Osteoblast (primary cell): ENCODE results near the gene CCK. TPM values are rescaled to one million over a fixed set of nuclear protein-coding genes. Genes with fewer than 3 reads are reported as not detected.

ENCODE experiments used
- DNase-seq: peaks from one replicate; pipeline ENCODE4 v3.0.0; 2011; ENCODE audit warnings: low spot score, mixed read lengths; ENCODE audit not compliant: insufficient read length; ENCODE audit errors: missing footprints
- H2AFZ ChIP-seq: 2 replicates; pipeline ENCODE4 v1.6.0; 2011; ENCODE audit warnings: mild to moderate bottlenecking, low read length
- H3K27ac ChIP-seq: 2 replicates; pipeline ENCODE4 v1.5.1; 2011; ENCODE audit warnings: mild to moderate bottlenecking, low read depth, low read length, moderate library complexity
- H3K27me3 ChIP-seq: 2 replicates; pipeline ENCODE4 v1.6.0; 2012; ENCODE audit warnings: mild to moderate bottlenecking, control low read depth, inconsistent platforms, low read length, moderate library complexity; ENCODE audit not compliant: insufficient read depth
- H3K36me3 ChIP-seq: 2 replicates; pipeline ENCODE4 v1.5.1; 2011; ENCODE audit warnings: mild to moderate bottlenecking, low read length, control low read depth, moderate library complexity; ENCODE audit not compliant: insufficient read depth
- H3K4me1 ChIP-seq: 2 replicates; pipeline ENCODE4 v1.5.1; 2011; ENCODE audit warnings: mild to moderate bottlenecking, low read length, control low read depth, moderate library complexity; ENCODE audit not compliant: insufficient read depth
- H3K4me2 ChIP-seq: 2 replicates; pipeline ENCODE4 v1.6.0; 2011; ENCODE audit warnings: mild to moderate bottlenecking, low read length; ENCODE audit not compliant: insufficient read depth
- H3K4me3 ChIP-seq: fragments of 200-600 bp; sonication (generic); 3 replicates; pipeline ENCODE4 v1.5.1; 2012; ENCODE audit warnings: mild to moderate bottlenecking, low read length, inconsistent platforms; ENCODE audit not compliant: insufficient read depth
- H3K79me2 ChIP-seq: 2 replicates; pipeline ENCODE4 v1.6.0; 2012; ENCODE audit warnings: mild to moderate bottlenecking, low read length, control low read depth, inconsistent platforms; ENCODE audit not compliant: insufficient read depth
- H3K9me3 ChIP-seq: 2 replicates; pipeline ENCODE4 v1.5.1; 2011; ENCODE audit warnings: low read depth, low read length, control low read depth
- H4K20me1 ChIP-seq: 2 replicates; pipeline ENCODE4 v1.6.0; 2012; ENCODE audit warnings: mild to moderate bottlenecking, low read length, control low read depth; ENCODE audit not compliant: insufficient read depth
- total RNA-seq: library from RNA; depleted of rRNA; stranded (reverse); fragments of >200 nt; gene quantifications from 2 replicates; pipeline ENCODE4 v1.2.3, GENCODE V29; 2012
- TF ChIP-seq, protein P1 (sequence below): IDR thresholded peaks from 2 replicates; pipeline ENCODE4 v1.5.1; 2011; ENCODE audit warnings: mild to moderate bottlenecking, low read depth, low read length, moderate library complexity; ENCODE audit errors: extremely low read depth

CCK gene
- total RNA-seq, 1 donor: not detected

DNA sequence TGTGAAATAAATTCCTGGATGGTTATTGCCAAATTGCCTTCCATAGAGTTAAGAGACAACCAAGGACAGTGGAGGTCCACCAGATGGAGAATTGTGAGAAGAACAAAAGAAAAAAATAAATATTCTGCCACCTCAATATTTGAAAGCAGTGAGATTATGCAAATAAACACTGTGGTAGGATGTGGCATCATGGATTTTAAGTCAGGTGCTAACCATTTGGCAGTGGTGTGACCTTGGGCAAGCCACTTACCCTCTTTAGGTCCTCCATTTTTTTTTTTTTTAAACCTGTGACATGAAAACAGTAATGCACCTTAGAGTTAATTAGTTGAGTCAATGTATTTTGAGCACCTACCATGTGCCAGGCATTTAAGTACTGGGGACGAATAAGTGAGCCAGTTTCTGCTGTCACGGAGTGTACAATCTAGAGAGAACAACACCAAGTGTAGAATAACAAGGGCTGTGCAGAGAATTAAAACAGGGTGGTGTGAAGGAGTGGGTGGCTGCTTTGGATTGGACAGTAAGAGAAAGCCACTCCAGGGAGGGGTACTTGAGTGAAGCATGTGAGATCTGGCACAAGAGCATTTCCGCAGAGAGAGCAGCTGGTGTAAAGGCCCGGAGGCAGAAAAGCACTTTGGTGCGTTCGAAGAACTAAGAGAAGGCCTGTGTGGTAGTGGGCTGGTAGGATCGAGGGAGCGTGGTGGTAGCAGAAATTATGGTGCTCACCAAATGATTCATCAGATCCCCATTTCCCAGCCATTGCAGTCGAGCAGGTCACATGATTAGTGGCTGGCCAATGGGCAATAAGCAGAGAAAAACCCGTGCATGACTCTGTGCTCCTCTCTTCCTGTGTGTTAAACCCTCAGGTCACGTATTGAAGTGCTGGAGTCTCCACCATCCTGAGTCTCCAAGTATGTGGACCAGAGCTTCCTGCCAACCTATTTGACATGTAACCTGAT, 39.2 kb downstream of the CCK start:
- H3K9me3 ChIP-seq: no peaks in the 10 kb centered on the region
- no peak overlapping the region for H3K27ac ChIP-seq
- peaks cover 2% of the 10 kb centered on the region for H3K27me3 ChIP-seq
- no peaks in the 10 kb centered on the region for H4K20me1 ChIP-seq
- H3K36me3 ChIP-seq: peaks cover 27% of the 10 kb centered on the region
- H3K79me2 ChIP-seq: no peaks in the 10 kb centered on the region
- no peak overlapping the region for H2AFZ ChIP-seq
- no peak overlapping the region for H3K4me3 ChIP-seq
- H3K4me1 ChIP-seq: no peaks in the 10 kb centered on the region
- no peak for DNase-seq
- H3K4me2 ChIP-seq: no peak overlapping the region
- TF ChIP-seq, protein P1, sequence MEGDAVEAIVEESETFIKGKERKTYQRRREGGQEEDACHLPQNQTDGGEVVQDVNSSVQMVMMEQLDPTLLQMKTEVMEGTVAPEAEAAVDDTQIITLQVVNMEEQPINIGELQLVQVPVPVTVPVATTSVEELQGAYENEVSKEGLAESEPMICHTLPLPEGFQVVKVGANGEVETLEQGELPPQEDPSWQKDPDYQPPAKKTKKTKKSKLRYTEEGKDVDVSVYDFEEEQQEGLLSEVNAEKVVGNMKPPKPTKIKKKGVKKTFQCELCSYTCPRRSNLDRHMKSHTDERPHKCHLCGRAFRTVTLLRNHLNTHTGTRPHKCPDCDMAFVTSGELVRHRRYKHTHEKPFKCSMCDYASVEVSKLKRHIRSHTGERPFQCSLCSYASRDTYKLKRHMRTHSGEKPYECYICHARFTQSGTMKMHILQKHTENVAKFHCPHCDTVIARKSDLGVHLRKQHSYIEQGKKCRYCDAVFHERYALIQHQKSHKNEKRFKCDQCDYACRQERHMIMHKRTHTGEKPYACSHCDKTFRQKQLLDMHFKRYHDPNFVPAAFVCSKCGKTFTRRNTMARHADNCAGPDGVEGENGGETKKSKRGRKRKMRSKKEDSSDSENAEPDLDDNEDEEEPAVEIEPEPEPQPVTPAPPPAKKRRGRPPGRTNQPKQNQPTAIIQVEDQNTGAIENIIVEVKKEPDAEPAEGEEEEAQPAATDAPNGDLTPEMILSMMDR: no peak

DNA sequence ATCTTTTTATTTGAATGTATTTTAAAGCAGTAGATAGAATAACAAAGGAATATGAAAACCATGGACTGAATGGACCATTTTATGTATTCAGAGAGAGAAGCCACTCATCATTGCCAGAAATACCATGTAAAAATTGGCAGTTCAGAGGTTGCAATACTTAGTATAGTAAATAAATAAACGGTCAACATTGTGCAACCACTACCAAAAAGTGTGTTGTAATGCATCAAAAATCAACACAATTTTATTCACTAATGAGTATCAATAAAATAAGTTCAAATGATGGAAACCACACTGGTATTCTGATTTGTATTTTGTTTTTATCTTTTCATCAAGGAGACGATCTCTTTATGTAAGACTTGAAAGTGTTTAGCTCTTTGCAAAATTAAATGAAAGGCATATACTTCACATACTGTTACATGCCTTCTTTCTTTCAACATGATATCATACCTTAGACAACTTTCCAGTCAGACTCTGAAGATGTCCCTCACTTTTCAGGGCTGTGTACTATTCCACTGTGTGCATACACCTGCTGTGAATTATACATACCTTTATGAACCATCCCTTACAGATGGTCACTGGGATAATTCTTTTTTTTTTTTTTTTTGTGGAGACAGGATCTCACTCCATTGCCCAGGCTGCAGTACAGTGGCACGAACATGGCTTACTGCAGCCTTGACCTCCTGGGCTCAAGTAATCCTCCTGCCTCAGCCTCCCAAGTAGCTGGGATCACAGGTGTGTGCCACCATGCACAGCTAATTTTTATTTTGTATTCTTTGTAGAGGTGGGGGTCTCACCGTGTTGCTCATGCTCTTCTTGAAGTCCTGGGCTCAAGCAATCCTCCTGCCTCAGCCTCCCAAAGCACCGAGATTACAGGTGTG, 40.3 kb downstream of the CCK start:
- H3K36me3 ChIP-seq: peaks cover 29% of the 10 kb centered on the region
- no peaks in the 10 kb centered on the region for H3K9me3 ChIP-seq
- H3K27me3 ChIP-seq: no peaks in the 10 kb centered on the region
- H2AFZ ChIP-seq: no peak overlapping the region
- no peaks in the 10 kb centered on the region for H4K20me1 ChIP-seq
- no peaks in the 10 kb centered on the region for H3K4me1 ChIP-seq
- TF ChIP-seq, protein P1: no peak
- no peak overlapping the region for H3K27ac ChIP-seq
- H3K4me3 ChIP-seq: no peak overlapping the region
- no peaks in the 10 kb centered on the region for H3K79me2 ChIP-seq
- H3K4me2 ChIP-seq: no peak overlapping the region
- no peak for DNase-seq

DNA sequence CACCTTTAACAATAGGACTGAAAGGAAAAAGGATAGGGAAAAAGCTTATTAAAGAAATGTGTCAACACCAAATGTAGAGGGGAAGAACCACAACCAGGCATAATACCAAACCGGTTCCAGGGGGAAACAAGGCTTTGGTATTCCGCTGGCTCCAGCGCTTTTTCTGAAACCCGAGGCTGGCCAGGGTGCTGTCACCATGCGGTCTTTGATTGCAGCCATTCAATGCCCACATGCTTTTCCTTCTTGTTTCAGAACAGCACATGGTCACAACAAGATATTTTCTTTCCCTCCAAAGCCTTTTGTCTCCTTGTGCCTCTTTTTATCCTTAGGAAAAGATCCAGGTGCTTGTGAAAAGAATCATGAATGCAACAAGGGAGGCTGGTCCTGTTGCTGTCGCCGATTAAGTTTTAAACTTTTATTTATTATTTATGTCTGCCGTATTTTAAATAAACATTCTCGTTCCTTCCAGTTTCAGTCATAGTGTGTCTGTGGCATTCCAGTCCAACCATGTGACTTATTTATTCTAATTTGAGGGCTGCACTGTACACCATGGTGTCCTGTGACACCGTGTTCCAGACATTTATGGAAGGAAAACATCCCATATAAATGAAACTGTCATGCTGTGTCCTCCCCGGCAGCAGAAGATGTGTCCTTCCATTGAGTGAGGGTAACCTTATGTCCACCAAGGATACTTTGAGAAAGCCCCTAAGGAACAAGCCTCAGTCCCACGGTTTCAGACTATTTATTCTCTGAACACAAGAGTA, 41.1 kb downstream of the CCK start:
- Histone ChIP-seq H4K20me1 (no peaks in the 10 kb centered on the region), H3K9me3 (no peaks in the 10 kb centered on the region), H3K4me2 (no peak overlapping the region), H3K79me2 (no peaks in the 10 kb centered on the region), H2AFZ (no peak overlapping the region), H3K27me3 (no peaks in the 10 kb centered on the region), H3K27ac (no peak overlapping the region), H3K4me1 (no peaks in the 10 kb centered on the region), H3K4me3 (no peak overlapping the region), H3K36me3 (peaks cover 31% of the 10 kb centered on the region)
- DNase-seq: no peak
- TF ChIP-seq, protein P1: no peak
